ENCODE results near the gene SLC8A2. TPM values are rescaled to one million over a fixed set of nuclear protein-coding genes. Genes with fewer than 3 reads are reported as not detected.
A peak's percentile ranks its signal among the peaks of the same experiment; 100 is the strongest.
"Not testable (repeated sequence)": the region's sequence is repeated elsewhere in the genome, so short reads cannot be mapped to it uniquely, and the experiment has no call there.

SLC8A2 gene
- total RNA-seq, 2 experiments from 2014 or later, result 0.37 to 0.38 TPM

DNA sequence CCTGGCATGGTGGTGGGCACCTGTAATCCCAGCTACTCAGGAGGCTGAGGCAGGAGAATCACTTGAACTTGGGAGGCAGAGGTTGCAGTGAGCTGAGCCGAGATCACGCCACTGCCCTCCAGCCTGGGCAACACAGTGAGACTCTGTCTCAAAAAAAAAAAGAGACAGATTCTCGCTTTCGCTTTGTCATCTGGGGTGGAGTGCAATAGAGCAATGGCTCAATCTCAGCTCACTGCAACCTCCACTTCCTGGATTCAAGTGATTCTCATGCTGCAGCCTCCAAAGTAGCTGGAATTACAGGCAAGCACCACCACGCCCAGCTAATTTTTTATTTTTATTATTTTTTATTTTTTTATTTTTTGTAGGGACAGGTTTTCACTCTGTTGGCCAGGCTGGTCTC, 83.0 kb downstream of the SLC8A2 start:
- DNase-seq, H3K36me3 Mint-ChIP-seq, H3K4me3 Mint-ChIP-seq, H3K27me3 Mint-ChIP-seq, H3K9me3 Mint-ChIP-seq, H3K27ac Mint-ChIP-seq, H3K4me1 Mint-ChIP-seq: not testable (repeated sequence)

- not testable (repeated sequence) for H3K27me3 Mint-ChIP-seq, H3K36me3 Mint-ChIP-seq, H3K9me3 Mint-ChIP-seq, H3K4me3 Mint-ChIP-seq, DNase-seq, H3K27ac Mint-ChIP-seq
- H3K4me1 Mint-ChIP-seq, result peaks cover 11% of the 10 kb centered on the region
Observed at GRCh38 chr19:47387623-47388022, 84.1 kb downstream of the SLC8A2 start.

DNA sequence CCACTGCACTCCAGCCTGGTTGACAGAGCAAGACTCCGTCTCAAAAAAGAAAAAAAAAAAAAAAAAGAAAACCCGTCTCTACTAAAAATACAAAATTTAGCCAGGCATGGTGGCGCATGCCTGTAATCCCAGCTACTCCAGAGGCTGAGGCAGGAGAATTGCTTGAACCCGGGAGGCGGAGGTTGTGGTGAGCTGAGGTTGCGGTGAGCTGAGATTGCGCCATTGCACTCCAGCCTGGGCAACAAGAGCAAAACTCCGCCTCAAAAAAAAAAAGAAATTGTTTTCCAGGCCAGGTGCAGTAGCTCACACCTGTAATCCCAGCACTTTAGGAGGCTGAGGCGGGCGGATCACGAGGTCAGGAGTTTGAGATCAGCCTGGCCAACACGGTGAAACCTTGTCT, 85.1 kb downstream of the SLC8A2 start:
- H3K4me1 Mint-ChIP-seq, result peaks cover 14% of the 10 kb centered on the region
- H3K27me3 Mint-ChIP-seq, result not testable (repeated sequence)

GRCh38 chr19:47384533-47384932, 87.2 kb downstream of the SLC8A2 start:
- not testable (repeated sequence) for H3K27me3 Mint-ChIP-seq, H3K27ac Mint-ChIP-seq, H3K9me3 Mint-ChIP-seq, H3K4me3 Mint-ChIP-seq, DNase-seq
- H3K4me1 Mint-ChIP-seq, result peaks cover 23% of the 10 kb centered on the region
- H3K36me3 Mint-ChIP-seq, result peaks cover 14% of the 10 kb centered on the region

More for the DNA sequence above, 85.1 kb downstream of the SLC8A2 start:
- H3K36me3 Mint-ChIP-seq, result peaks cover 10% of the 10 kb centered on the region
- not testable (repeated sequence) for H3K9me3 Mint-ChIP-seq, H3K4me3 Mint-ChIP-seq, DNase-seq, H3K27ac Mint-ChIP-seq

GRCh38 chr19:47383890-47384289, 87.8 kb downstream of the SLC8A2 start:
- Mint-ChIP-seq H3K4me1 (peaks cover 23% of the 10 kb centered on the region), H3K36me3 (peaks cover 14% of the 10 kb centered on the region)
- not testable (repeated sequence) for H3K9me3 Mint-ChIP-seq, H3K4me3 Mint-ChIP-seq, H3K27ac Mint-ChIP-seq, DNase-seq, H3K27me3 Mint-ChIP-seq

- Mint-ChIP-seq H3K36me3 (peaks cover 14% of the 10 kb centered on the region), H3K27ac (peak overlapping the region; percentile 16), H3K9me3 (no peaks in the 10 kb centered on the region), H3K27me3 (no peaks in the 10 kb centered on the region), H3K4me3 (no peak overlapping the region), H3K4me1 (peaks cover 23% of the 10 kb centered on the region)
- no peak for DNase-seq
Observed at GRCh38 chr19:47381653-47382279, 89.9 kb downstream of the SLC8A2 start.

DNA sequence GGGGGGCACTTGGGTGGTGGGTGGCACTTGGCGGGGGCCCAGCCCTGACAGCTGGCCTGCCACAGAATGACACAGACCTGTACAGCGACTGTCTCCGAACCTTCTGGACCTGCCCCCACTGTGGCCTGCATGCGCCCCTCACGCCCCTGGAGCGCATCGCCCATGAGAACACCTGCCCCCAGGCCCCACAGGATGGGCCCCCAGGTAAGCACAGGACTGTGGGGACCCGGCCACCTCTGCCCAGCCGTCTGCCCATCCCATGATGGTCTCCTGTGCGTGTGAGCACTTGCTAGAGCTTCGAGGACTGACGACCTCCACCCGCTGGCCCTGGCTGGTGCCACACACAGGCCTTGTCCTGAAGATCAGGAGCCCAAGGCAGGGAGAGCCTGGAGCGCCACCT, 90.6 kb downstream of the SLC8A2 start:
- Mint-ChIP-seq H3K4me3 (no peak overlapping the region), H3K27ac (peak overlapping the region; percentile 16), H3K4me1 (peaks cover 23% of the 10 kb centered on the region), H3K9me3 (no peaks in the 10 kb centered on the region), H3K36me3 (peaks cover 15% of the 10 kb centered on the region), H3K27me3 (no peaks in the 10 kb centered on the region)
- no peak for DNase-seq

- no peak overlapping the region for H3K4me3 Mint-ChIP-seq
- H3K27me3 Mint-ChIP-seq, result no peaks in the 10 kb centered on the region
- H3K4me1 Mint-ChIP-seq, result peaks cover 23% of the 10 kb centered on the region
- H3K9me3 Mint-ChIP-seq, result no peaks in the 10 kb centered on the region
- no peak for DNase-seq
- H3K27ac Mint-ChIP-seq, result no peak overlapping the region
- peaks cover 17% of the 10 kb centered on the region for H3K36me3 Mint-ChIP-seq
Observed at GRCh38 chr19:47380559-47380958, 91.1 kb downstream of the SLC8A2 start.

DNA sequence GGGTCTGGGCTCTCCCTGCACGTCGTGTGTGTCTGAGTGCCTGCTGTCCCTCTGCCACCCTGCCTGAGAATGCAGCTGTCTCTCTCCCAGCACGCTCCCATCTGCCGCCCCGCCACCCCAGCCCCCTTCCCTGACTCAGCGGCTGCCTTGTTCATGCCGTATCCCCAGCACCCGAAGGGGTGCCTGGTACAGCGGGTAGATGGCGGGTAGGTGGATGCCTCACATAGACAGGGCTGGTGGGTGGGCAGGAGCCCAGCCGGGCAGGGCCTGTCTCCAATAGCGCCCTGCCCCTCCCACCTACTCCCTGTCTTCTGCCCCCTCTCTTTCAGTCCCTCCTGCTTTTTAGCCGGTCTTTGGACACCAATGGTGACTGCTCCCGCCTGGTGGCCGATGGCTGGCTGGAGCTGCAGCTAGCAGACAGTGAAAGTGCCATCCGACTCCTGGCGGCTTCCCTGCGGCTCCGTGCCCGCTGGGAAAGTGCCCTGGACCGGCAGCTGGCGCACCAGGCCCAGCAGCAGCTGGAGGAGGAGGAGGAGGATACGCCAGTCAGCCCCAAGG, 92.2 kb downstream of the SLC8A2 start:
- H3K36me3 Mint-ChIP-seq, result peaks cover 17% of the 10 kb centered on the region
- peaks cover 23% of the 10 kb centered on the region for H3K4me1 Mint-ChIP-seq
- DNase-seq, result no peak
- no peaks in the 10 kb centered on the region for H3K27me3 Mint-ChIP-seq
- no peak overlapping the region for H3K27ac Mint-ChIP-seq
- H3K4me3 Mint-ChIP-seq, result no peak overlapping the region
- no peaks in the 10 kb centered on the region for H3K9me3 Mint-ChIP-seq

GRCh38 chr19:47378246-47378645, 93.4 kb downstream of the SLC8A2 start:
- H3K36me3 Mint-ChIP-seq, result peaks cover 17% of the 10 kb centered on the region
- H3K9me3 Mint-ChIP-seq, result no peaks in the 10 kb centered on the region
- H3K27ac Mint-ChIP-seq, result no peak overlapping the region
- H3K4me1 Mint-ChIP-seq, result peaks cover 19% of the 10 kb centered on the region
- no peak overlapping the region for H3K4me3 Mint-ChIP-seq
- DNase-seq, result no peak
- no peaks in the 10 kb centered on the region for H3K27me3 Mint-ChIP-seq

Other genes with a start within 250 kb of the SLC8A2 start
- 10 to 100 TPM; 12.5 to 13.3 TPM for gene BBC3, start 240.7 kb downstream of the SLC8A2 start, total RNA-seq
- gene CCDC9, start 215.4 kb downstream of the SLC8A2 start, total RNA-seq, result 10 to 100 TPM; 28.4 to 29.3 TPM
- gene INAFM1, start 197.0 kb downstream of the SLC8A2 start, total RNA-seq, result 10 to 100 TPM in 1 of 2 experiments, 1 to 10 TPM in 1; 9.8 to 10.6 TPM
- gene C5AR1, start 162.0 kb downstream of the SLC8A2 start, total RNA-seq, result 1 to 10 TPM; 1.4 to 1.8 TPM
- not detected for gene C5AR2, start 139.7 kb downstream of the SLC8A2 start, total RNA-seq
- 10 to 100 TPM; 17.4 to 19.5 TPM for gene DHX34, start 122.6 kb downstream of the SLC8A2 start, total RNA-seq
- not detected for gene MEIS3, start 52.4 kb downstream of the SLC8A2 start, total RNA-seq
- 10 to 100 TPM; 12.4 to 13.4 TPM for gene KPTN, start 12.3 kb upstream of the SLC8A2 start, total RNA-seq
- 10 to 100 TPM; 65.6 to 69.2 TPM for gene NAPA, start 43.2 kb upstream of the SLC8A2 start, total RNA-seq
- under 1 TPM; 0.19 to 0.22 TPM for gene ZNF541, start 101.3 kb upstream of the SLC8A2 start, total RNA-seq
- gene BICRA, start 137.2 kb upstream of the SLC8A2 start, total RNA-seq, result 10 to 100 TPM in 1 of 2 experiments, 1 to 10 TPM in 1; 8.9 to 10.2 TPM
- gene EHD2, start 241.5 kb upstream of the SLC8A2 start, total RNA-seq, result under 1 TPM; 0.44 to 0.68 TPM

All from activated naive CD8-positive, alpha-beta T cell treated with anti-CD3 and anti-CD28 coated beads for 36 hours (primary cell).